Neuronal stem cell (in vitro differentiated cells): ENCODE measurements around the gene SIGMAR1.
A peak's percentile ranks its signal among the peaks of the same experiment; 100 is the strongest.

Source experiments
- DNase-seq: peaks from one replicate; pipeline ENCODE4 v3.0.0-alpha.2; 2013; ENCODE audit warnings: low spot score
- H2AFZ ChIP-seq: one replicate; pipeline ENCODE4 v1.6.1; 2013; ENCODE audit warnings: mild to moderate bottlenecking, low read length, inconsistent platforms
- H2AK5ac ChIP-seq: 2 replicates; pipeline ENCODE4 v1.6.1; 2013; ENCODE audit warnings: low read depth, mild to moderate bottlenecking, inconsistent platforms, low read length, moderate library complexity, mixed read lengths
- H2BK120ac ChIP-seq: 2 replicates; pipeline ENCODE4 v1.6.1; 2013; ENCODE audit warnings: low read depth, mild to moderate bottlenecking, inconsistent platforms, low read length, moderate library complexity, mixed read lengths
- H2BK12ac ChIP-seq: one replicate; pipeline ENCODE4 v1.6.1; 2013; ENCODE audit warnings: low read length, inconsistent platforms
- H2BK15ac ChIP-seq: 2 replicates; pipeline ENCODE4 v1.6.1; 2013; ENCODE audit warnings: mild to moderate bottlenecking, low read length, inconsistent platforms, mixed read lengths
- H2BK5ac ChIP-seq: one replicate; pipeline ENCODE4 v1.6.1; 2013; ENCODE audit warnings: inconsistent platforms, mild to moderate bottlenecking, low read length, moderate library complexity
- H3K14ac ChIP-seq: one replicate; pipeline ENCODE4 v1.6.1; 2013; ENCODE audit warnings: low read length, inconsistent platforms
- H3K18ac ChIP-seq: 2 replicates; pipeline ENCODE4 v1.6.1; 2013; ENCODE audit warnings: low read length, inconsistent platforms
- H3K23ac ChIP-seq: 2 replicates; pipeline ENCODE4 v1.6.1; 2013; ENCODE audit warnings: low read depth, mild to moderate bottlenecking, mixed read lengths, low read length, inconsistent platforms; ENCODE audit not compliant: poor library complexity
- H3K27ac ChIP-seq: replicated peaks from 3 replicates; pipeline ENCODE4 v1.5.1; 2013; ENCODE audit warnings: low read length, inconsistent platforms
- H3K27me3 ChIP-seq, 3 experiments: 2 replicates each; pipeline ENCODE4 v1.6.1; 2013; ENCODE audit warnings: low read length in 3 of 3, mild to moderate bottlenecking in 2 of 3, inconsistent platforms in 1 of 3, low read depth in 1 of 3, mixed read lengths in 1 of 3, moderate library complexity in 1 of 3; ENCODE audit not compliant: control insufficient read depth in 3 of 3, insufficient read depth in 3 of 3
- H3K36me3 ChIP-seq, 2 donors: replicated peaks in 1 of 2; 2 replicates each; pipeline ENCODE4 v1.6.1; 2013; ENCODE audit warnings: low read length in 2 of 2; ENCODE audit not compliant: control insufficient read depth in 2 of 2, insufficient read depth in 2 of 2
- H3K4ac ChIP-seq: 2 replicates; pipeline ENCODE4 v1.6.1; 2013; ENCODE audit warnings: inconsistent platforms, mild to moderate bottlenecking, low read length, moderate library complexity
- H3K4me1 ChIP-seq, 2 donors: 1 replicate in 1 of 2; 2 replicates in 1 of 2; pipeline ENCODE4 v1.6.1; 2013; ENCODE audit warnings: low read length in 2 of 2, low read depth in 1 of 2; ENCODE audit not compliant: control insufficient read depth in 2 of 2, insufficient read depth in 1 of 2
- H3K4me2 ChIP-seq: one replicate; pipeline ENCODE4 v1.6.1; 2013; ENCODE audit warnings: mild to moderate bottlenecking, low read length, inconsistent platforms; ENCODE audit not compliant: insufficient read depth, poor library complexity, severe bottlenecking
- H3K4me3 ChIP-seq, 2 donors: 2 replicates each; pipeline ENCODE4 v1.5.1; 2013; ENCODE audit warnings: low read length in 2 of 2, mild to moderate bottlenecking in 2 of 2, inconsistent platforms in 1 of 2, moderate library complexity in 1 of 2
- H3K79me1 ChIP-seq: one replicate; pipeline ENCODE4 v1.6.1; 2013; ENCODE audit warnings: low read depth, mild to moderate bottlenecking, inconsistent platforms, low read length, moderate library complexity
- H3K9ac ChIP-seq: one replicate; pipeline ENCODE4 v1.6.1; 2013; ENCODE audit warnings: mild to moderate bottlenecking, low read depth, low read length, inconsistent platforms; ENCODE audit not compliant: poor library complexity
- H3K9me3 ChIP-seq, 2 donors: replicated peaks in 1 of 2; 2 replicates each; pipeline versions ENCODE3 to v1.6.1; 2013; ENCODE audit warnings: low read length in 2 of 2, mild to moderate bottlenecking in 2 of 2, inconsistent platforms in 1 of 2, low read depth in 1 of 2, mixed read lengths in 1 of 2, moderate library complexity in 1 of 2; ENCODE audit not compliant: control insufficient read depth in 2 of 2, insufficient read depth in 1 of 2
- H4K8ac ChIP-seq: one replicate; pipeline ENCODE4 v1.6.1; 2013; ENCODE audit warnings: low read depth, mild to moderate bottlenecking, inconsistent platforms, low read length, moderate library complexity
- H4K91ac ChIP-seq: one replicate; pipeline ENCODE4 v1.6.1; 2013; ENCODE audit warnings: low read length, low read depth, mild to moderate bottlenecking, inconsistent platforms; ENCODE audit not compliant: poor library complexity
- WGBS, 2 donors: extraction: QIAGEN DNeasy Blood & Tissue Kit; methylation state at CpG; one replicate each; pipeline ENCODE4 v1.1.7; 2013; ENCODE audit warnings: missing lambda C conversion rate in 2 of 2, mixed read lengths in 1 of 2; ENCODE audit not compliant: insufficient read length in 2 of 2, insufficient replicate concordance in 1 of 2; ENCODE audit errors: extremely low coverage in 2 of 2; 5-methylcytosine and 5-hydroxymethylcytosine counted together

The SIGMAR1 gene

GRCh38 chr9:34665067-34665380 is 27.4 kb upstream of the SIGMAR1 start:
- H2BK5ac ChIP-seq: peak overlapping the region; percentile 87
- H3K4me2 ChIP-seq: peak overlapping the region; percentile 94
- peak overlapping the region; percentile 92 for H3K18ac ChIP-seq
- peaks cover 6% of the 10 kb centered on the region for H3K79me1 ChIP-seq
- H3K9ac ChIP-seq: peak overlapping the region; percentile 93
- H3K9me3 ChIP-seq: peaks cover 3 to 4% of the 10 kb centered on the region in 2 donors
- H2AK5ac ChIP-seq: no peak overlapping the region
- H2BK15ac ChIP-seq: peak overlapping the region; percentile 12
- H3K27me3 ChIP-seq: no peaks in the 10 kb centered on the region
- peak overlapping the region; percentile 66 for H2BK120ac ChIP-seq
- H3K23ac ChIP-seq: peak overlapping the region; percentile 67
- no peak overlapping the region for H3K14ac ChIP-seq
- no peak overlapping the region for H4K8ac ChIP-seq
- no CpG with 5 or more reads among the region's 26 CpGs for WGBS, 2 donors
- no peak overlapping the region for H4K91ac ChIP-seq
- no peak overlapping the region for H3K4ac ChIP-seq
- no peak overlapping the region for H3K27ac ChIP-seq
- peaks cover 11 to 12% of the 10 kb centered on the region in 2 donors for H3K36me3 ChIP-seq
- peak overlapping the region; percentile 89 for H2AFZ ChIP-seq
- H3K4me3 ChIP-seq: peak overlapping the region; percentile 76 to 84
- no peak overlapping the region for H2BK12ac ChIP-seq
- DNase-seq: no peak
- H3K4me1 ChIP-seq: peaks cover 0 to 7% of the 10 kb centered on the region in 2 donors

- Histone ChIP-seq H3K18ac (peak overlapping the region; percentile 92), H2AK5ac (no peak overlapping the region), H3K4me3 (peak overlapping the region; percentile 76 to 84), H3K27ac (no peak overlapping the region), H3K27me3 (no peaks in the 10 kb centered on the region), H3K79me1 (peaks cover 5% of the 10 kb centered on the region), H3K4me2 (peak overlapping the region; percentile 94), H2BK12ac (no peak overlapping the region), H3K9me3 (peaks cover 0 to 4% of the 10 kb centered on the region in 2 donors), H2BK15ac (peak overlapping the region; percentile 12), H3K14ac (no peak overlapping the region), H3K36me3 (peaks cover 11 to 12% of the 10 kb centered on the region in 2 donors), H4K8ac (no peak overlapping the region), H3K4me1 (peaks cover 0 to 7% of the 10 kb centered on the region in 2 donors), H2BK120ac (peak overlapping the region; percentile 66), H3K4ac (no peak overlapping the region), H2BK5ac (peak overlapping the region; percentile 87), H2AFZ (peak overlapping the region; percentile 89), H3K23ac (peak overlapping the region; percentile 67), H3K9ac (peak overlapping the region; percentile 93), H4K91ac (no peak overlapping the region)
- WGBS, 2 donors: no CpG with 5 or more reads among the region's 18 CpGs
- DNase-seq: peak; percentile 62
Measured at GRCh38 chr9:34664281-34665066, 26.9 kb upstream of the SIGMAR1 start.

GRCh38 chr9:34663303-34663605 is 25.7 kb upstream of the SIGMAR1 start:
- no peak overlapping the region for H3K9ac ChIP-seq
- no peaks in the 10 kb centered on the region for H3K27me3 ChIP-seq
- no peak overlapping the region for H3K18ac ChIP-seq
- no peak overlapping the region for H3K4ac ChIP-seq
- no peak overlapping the region for H2BK5ac ChIP-seq
- H3K79me1 ChIP-seq: peaks cover 2% of the 10 kb centered on the region
- no peak overlapping the region for H3K14ac ChIP-seq
- H3K36me3 ChIP-seq: peaks cover 5% of the 10 kb centered on the region in 2 donors
- H2BK12ac ChIP-seq: no peak overlapping the region
- H3K4me1 ChIP-seq: peaks cover 0 to 7% of the 10 kb centered on the region in 2 donors
- H2BK15ac ChIP-seq: peak overlapping the region; percentile 23
- no peak overlapping the region for H4K8ac ChIP-seq
- no peak overlapping the region for H4K91ac ChIP-seq
- no peak overlapping the region for H3K4me2 ChIP-seq
- H2BK120ac ChIP-seq: no peak overlapping the region
- no peak overlapping the region for H3K27ac ChIP-seq
- H3K23ac ChIP-seq: no peak overlapping the region
- H3K4me3 ChIP-seq: no peak overlapping the region
- no peak overlapping the region for H2AFZ ChIP-seq
- no peaks in the 10 kb centered on the region for H3K9me3 ChIP-seq
- DNase-seq: no peak
- peak overlapping the region; percentile 27 for H2AK5ac ChIP-seq

- no CpG with 5 or more reads among the region's 4 CpGs for WGBS, 2 donors
- no peak within 1 kb of the TSS for H3K23ac ChIP-seq
- H2BK120ac ChIP-seq: no peak within 1 kb of the TSS
- no peak within 1 kb of the TSS for H3K4ac ChIP-seq
- no peak within 1 kb of the TSS for H3K27ac ChIP-seq
- H3K14ac ChIP-seq: no peak within 1 kb of the TSS
- no peak within 1 kb of the TSS for H2BK5ac ChIP-seq
- DNase-seq: no peak
- no peak within 1 kb of the TSS for H2AFZ ChIP-seq
- H2BK15ac ChIP-seq: peak within 1 kb of the TSS; percentile 23
- no peaks in the 10 kb centered on the region for H3K9me3 ChIP-seq
- no peak within 1 kb of the TSS for H3K18ac ChIP-seq
- H3K36me3 ChIP-seq: peaks cover 0 to 4% of the 10 kb centered on the region in 2 donors
- no peak within 1 kb of the TSS for H4K91ac ChIP-seq
- H2AK5ac ChIP-seq: peak within 1 kb of the TSS; percentile 27
- H3K4me3 ChIP-seq: no peak within 1 kb of the TSS
- H2BK12ac ChIP-seq: no peak within 1 kb of the TSS
- no peak within 1 kb of the TSS for H3K9ac ChIP-seq
- H3K4me2 ChIP-seq: no peak within 1 kb of the TSS
- H3K27me3 ChIP-seq: no peaks in the 10 kb centered on the region
- no peaks in the 10 kb centered on the region for H3K79me1 ChIP-seq
- no peak within 1 kb of the TSS for H4K8ac ChIP-seq
- H3K4me1 ChIP-seq: peaks cover 0 to 7% of the 10 kb centered on the region in 2 donors
Measured at GRCh38 chr9:34662526-34663302, 25.1 kb upstream of the SIGMAR1 start, which contains the start of gene CCL27. CCL27 (minus strand) TSS chr9:34662657; CDS start chr9:34662633, 24 bp downstream.
